HCT116 (cell line): ENCODE results near the gene HABP2. TPM values are rescaled to one million over a fixed set of nuclear protein-coding genes. Genes with fewer than 3 reads are reported as not detected.

Source experiments
- ATAC-seq: fragments of 200-7000 bp; cut with Tn5 transposase; 2 replicates; pipeline ENCODE4 v1.9.1; 2020; ENCODE audit warnings: mild to moderate bottlenecking, moderate library complexity
- BruUV-seq: library from RNA; stranded (reverse); fragments of 400-500 nt; replicated peaks from 2 replicates; lab custom pipeline; 2021; lab: Mats Ljungman, UMichigan
- CTCF ChIA-PET: fragments of 300-600 bp; sonication (Branson Sonifier 250); formaldehyde crosslinking; loops from one replicate; lab custom pipeline; 2021; ENCODE audit warnings: antibody characterized with exemption; lab: Charles Lee
- POLR2A ChIA-PET: fragments of 300-600, 350-600 bp; sonication (Branson Sonifier 250); formaldehyde crosslinking; loops from one replicate; lab custom pipeline; 2021; ENCODE audit warnings: antibody characterized with exemption; lab: Charles Lee
- RAD21 ChIA-PET, 2 experiments: fragments of 300-600 bp; sonication (Branson Sonifier 250); formaldehyde crosslinking; loops; one replicate each; lab custom pipeline; 2023; ENCODE audit warnings: low total read pairs in 2 of 2; ENCODE audit not compliant: uncharacterized antibody in 2 of 2, unreplicated experiment in 2 of 2, low non-redundant PET in 1 of 2; lab: Charles Lee
- DNase-seq: peaks from one replicate; pipeline ENCODE4 v3.0.0-alpha.2; 2010; ENCODE audit warnings: low read depth, low spot score
- H2AFZ ChIP-seq: fragments of 200-600 bp; shearing (Covaris generic), sonication (generic); 2 replicates; pipeline ENCODE4 v1.6.1; 2017; ENCODE audit warnings: low read depth, mixed run types, mixed read lengths, antibody characterized with exemption, low read length; ENCODE audit not compliant: poor library complexity, severe bottlenecking
- H3K27ac ChIP-seq: 2 replicates; pipeline ENCODE4 v1.5.1; 2012; ENCODE audit warnings: low read depth, low read length
- H3K27me3 ChIP-seq: fragments of 200-600 bp; sonication (generic); 2 replicates; pipeline ENCODE4 v1.6.1; 2016; ENCODE audit warnings: mixed run types, low read length, mixed read lengths; ENCODE audit not compliant: insufficient read depth
- H3K36me3 ChIP-seq, 2 experiments: fragments of 200-500 bp in 1 of 2; fragments of 200-600 bp in 1 of 2; sonication (Bioruptor generic) in 1 of 2; sonication (generic) in 1 of 2; 2 replicates each; pipeline versions ENCODE4 v1.5.1 to v1.6.1; 2014 to 2016; ENCODE audit warnings: low read length in 2 of 2, inconsistent platforms in 1 of 2, mixed read lengths in 1 of 2, mixed run types in 1 of 2; ENCODE audit not compliant: insufficient read depth in 2 of 2, control insufficient read depth in 1 of 2
- H3K4me1 ChIP-seq, 2 experiments: fragments of 200-600 bp in 1 of 2; sonication (generic) in 1 of 2; 2 replicates each; pipeline versions ENCODE4 v1.5.1 to v1.6.1; 2012 to 2017; ENCODE audit warnings: low read length in 2 of 2, inconsistent platforms in 1 of 2, mild to moderate bottlenecking in 1 of 2, mixed read lengths in 1 of 2, mixed run types in 1 of 2, moderate library complexity in 1 of 2; ENCODE audit not compliant: insufficient read depth in 2 of 2, control insufficient read depth in 1 of 2
- H3K4me2 ChIP-seq: fragments of 200-600 bp; sonication (generic); 2 replicates; pipeline ENCODE4 v1.6.1; 2017; ENCODE audit warnings: mixed run types, low read length, mixed read lengths
- H3K4me3 ChIP-seq, 2 experiments: fragments of 200-600 bp in 1 of 2; sonication (generic) in 1 of 2; replicated peaks in 1 of 2; 2 replicates each; pipeline ENCODE4 v1.5.1; 2011 to 2016; ENCODE audit warnings: low read length in 2 of 2, control low read depth in 1 of 2, low read depth in 1 of 2, mild to moderate bottlenecking in 1 of 2, mixed read lengths in 1 of 2, mixed run types in 1 of 2
- H3K79me2 ChIP-seq: fragments of 200-600 bp; sonication (generic); 2 replicates; pipeline ENCODE4 v1.6.1; 2017; ENCODE audit warnings: mild to moderate bottlenecking, mixed run types, low read length, moderate library complexity, mixed read lengths; ENCODE audit not compliant: insufficient read depth
- H3K9ac ChIP-seq: fragments of 200-600 bp; sonication (generic); 2 replicates; pipeline ENCODE4 v1.6.1; 2016; ENCODE audit warnings: low read length, mixed read lengths
- H3K9me2 ChIP-seq: fragments of 200-600 bp; sonication (generic), shearing (Covaris generic); 2 replicates; pipeline ENCODE4 v1.6.1; 2017; ENCODE audit warnings: mixed run types, mild to moderate bottlenecking, moderate library complexity; ENCODE audit not compliant: insufficient read depth
- H3K9me3 ChIP-seq, 2 experiments: fragments of 200-500 bp in 1 of 2; fragments of 200-600 bp in 1 of 2; sonication (Bioruptor generic) in 1 of 2; sonication (generic) in 1 of 2; 2 replicates each; pipeline ENCODE4 v1.6.1; 2014 to 2017; ENCODE audit warnings: low read length in 2 of 2, mixed read lengths in 2 of 2, inconsistent platforms in 1 of 2, low read depth in 1 of 2, mild to moderate bottlenecking in 1 of 2, mixed run types in 1 of 2, moderate library complexity in 1 of 2; ENCODE audit not compliant: control insufficient read depth in 1 of 2, insufficient read depth in 1 of 2
- H4K20me1 ChIP-seq: fragments of 200-600 bp; sonication (generic), shearing (Covaris generic); 2 replicates; pipeline ENCODE4 v1.6.1; 2017; ENCODE audit warnings: mixed run types, mild to moderate bottlenecking, moderate library complexity; ENCODE audit not compliant: insufficient read depth
- CBX3 ChIP-seq: IDR thresholded peaks from 2 replicates; pipeline ENCODE4 v1.6.1; 2012; ENCODE audit warnings: low read depth
- CTCF ChIP-seq, 3 experiments: fragments of 200-600 bp in 1 of 3; sonication (generic) in 1 of 3; IDR thresholded peaks in 2 of 3; conservative IDR thresholded peaks in 1 of 3; 2 replicates each; pipeline ENCODE4 v1.5.1; 2012 to 2017; ENCODE audit warnings: low read depth in 2 of 3, low read length in 2 of 3, antibody characterized with exemption in 1 of 3, borderline replicate concordance in 1 of 3, control low read depth in 1 of 3, mild to moderate bottlenecking in 1 of 3, mixed read lengths in 1 of 3, mixed run types in 1 of 3, moderate library complexity in 1 of 3; ENCODE audit not compliant: insufficient read depth in 1 of 3
- EGR1 ChIP-seq: IDR thresholded peaks from 2 replicates; pipeline ENCODE4 v1.6.1; 2012; ENCODE audit warnings: low read depth
- EZH2phosphoT487 ChIP-seq: fragments of 200-600 bp; IDR thresholded peaks from 2 replicates; pipeline ENCODE4 v1.6.1; 2018; ENCODE audit warnings: antibody characterized with exemption, borderline replicate concordance
- POLR2A ChIP-seq: IDR thresholded peaks from 2 replicates; pipeline ENCODE4 v1.7.0; 2011; ENCODE audit warnings: borderline replicate concordance; ENCODE audit not compliant: insufficient read depth, insufficient read length; ENCODE audit errors: extremely low read depth
- POLR2AphosphoS5 ChIP-seq: IDR thresholded peaks from 2 replicates; pipeline ENCODE4 v1.6.1; 2011; ENCODE audit warnings: mild to moderate bottlenecking, low read depth, low read length, moderate library complexity
- RAD21 ChIP-seq: IDR thresholded peaks from 2 replicates; pipeline ENCODE4 v1.6.1; 2012; ENCODE audit warnings: low read depth, mild to moderate bottlenecking
- SRF ChIP-seq: IDR thresholded peaks from 2 replicates; pipeline ENCODE4 v1.6.1; 2012; ENCODE audit warnings: low read depth
- YY1 ChIP-seq: IDR thresholded peaks from 2 replicates; pipeline ENCODE4 v1.6.1; 2011; ENCODE audit warnings: low read length, low read depth, moderate library complexity, mild to moderate bottlenecking; ENCODE audit not compliant: insufficient replicate concordance; ENCODE audit errors: extremely low read depth
- ZFX ChIP-seq: fragments of 450-650 bp; IDR thresholded peaks from 2 replicates; pipeline ENCODE4 v1.6.1; 2017
- intact Hi-C: fragments of 100-400 bp; cut with micrococcal nuclease; formaldehyde crosslinking; loops from 2 replicates; pipeline ENCODE4 v1.10.0; 2022
- total RNA-seq: library from RNA; stranded (reverse); gene quantifications from one replicate; pipeline ENCODE4 v1.2.1, GENCODE V29; 2021; ENCODE audit not compliant: unreplicated experiment
- TF ChIP-seq, protein P1 (sequence below): IDR thresholded peaks from 2 replicates; pipeline ENCODE4 v1.6.1; 2011; ENCODE audit warnings: mild to moderate bottlenecking, low read length, moderate library complexity; ENCODE audit not compliant: insufficient replicate concordance; ENCODE audit errors: extremely low read depth
- TF ChIP-seq, protein P2 (sequence below): IDR thresholded peaks from 2 replicates; pipeline ENCODE4 v1.6.1; 2012; ENCODE audit warnings: low read depth

Gene HABP2
- total RNA-seq, 1 experiment from 2014 or later: 0.20 TPM

- Histone ChIP-seq H2AFZ (no peak overlapping the region), H3K27me3 (peaks cover 8% of the 10 kb centered on the region; the same call in 1 of the 2 replicates), H3K4me1 (peaks cover 9 to 11% of the 10 kb centered on the region in 2 experiments; a peak in 3 of 4 replicates), H3K9me2 (no peaks in the 10 kb centered on the region), H3K9ac (no peak overlapping the region), H3K4me2 (no peak overlapping the region), H3K9me3 (no peaks in the 10 kb centered on the region), H3K79me2 (no peaks in the 10 kb centered on the region), H3K4me3 (no peak overlapping the region), H3K36me3 (no peaks in the 10 kb centered on the region), H4K20me1 (no peaks in the 10 kb centered on the region), H3K27ac (no peak overlapping the region)
- ATAC-seq (no peak), DNase-seq (no peak)
- TF ChIP-seq, protein P1, sequence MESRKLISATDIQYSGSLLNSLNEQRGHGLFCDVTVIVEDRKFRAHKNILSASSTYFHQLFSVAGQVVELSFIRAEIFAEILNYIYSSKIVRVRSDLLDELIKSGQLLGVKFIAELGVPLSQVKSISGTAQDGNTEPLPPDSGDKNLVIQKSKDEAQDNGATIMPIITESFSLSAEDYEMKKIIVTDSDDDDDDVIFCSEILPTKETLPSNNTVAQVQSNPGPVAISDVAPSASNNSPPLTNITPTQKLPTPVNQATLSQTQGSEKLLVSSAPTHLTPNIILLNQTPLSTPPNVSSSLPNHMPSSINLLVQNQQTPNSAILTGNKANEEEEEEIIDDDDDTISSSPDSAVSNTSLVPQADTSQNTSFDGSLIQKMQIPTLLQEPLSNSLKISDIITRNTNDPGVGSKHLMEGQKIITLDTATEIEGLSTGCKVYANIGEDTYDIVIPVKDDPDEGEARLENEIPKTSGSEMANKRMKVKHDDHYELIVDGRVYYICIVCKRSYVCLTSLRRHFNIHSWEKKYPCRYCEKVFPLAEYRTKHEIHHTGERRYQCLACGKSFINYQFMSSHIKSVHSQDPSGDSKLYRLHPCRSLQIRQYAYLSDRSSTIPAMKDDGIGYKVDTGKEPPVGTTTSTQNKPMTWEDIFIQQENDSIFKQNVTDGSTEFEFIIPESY: no peak
- TF ChIP-seq ZFX (no peak), POLR2A (no peak), RAD21 (no peak), YY1 (no peak), EGR1 (no peak), SRF (no peak), POLR2AphosphoS5 (no peak), EZH2phosphoT487 (no peak), CBX3 (no peak), CTCF (IDR thresholded peaks at IDR 0.05 in 2 of 3, conservative IDR thresholded peaks at IDR 0.05 in 1 of 3; ENCODE audit: borderline replicate concordance in 1 of 3, insufficient read depth in 1 of 3, low read depth in 2 of 3, low read length in 2 of 3) (no peak)
- TF ChIP-seq, protein P2, sequence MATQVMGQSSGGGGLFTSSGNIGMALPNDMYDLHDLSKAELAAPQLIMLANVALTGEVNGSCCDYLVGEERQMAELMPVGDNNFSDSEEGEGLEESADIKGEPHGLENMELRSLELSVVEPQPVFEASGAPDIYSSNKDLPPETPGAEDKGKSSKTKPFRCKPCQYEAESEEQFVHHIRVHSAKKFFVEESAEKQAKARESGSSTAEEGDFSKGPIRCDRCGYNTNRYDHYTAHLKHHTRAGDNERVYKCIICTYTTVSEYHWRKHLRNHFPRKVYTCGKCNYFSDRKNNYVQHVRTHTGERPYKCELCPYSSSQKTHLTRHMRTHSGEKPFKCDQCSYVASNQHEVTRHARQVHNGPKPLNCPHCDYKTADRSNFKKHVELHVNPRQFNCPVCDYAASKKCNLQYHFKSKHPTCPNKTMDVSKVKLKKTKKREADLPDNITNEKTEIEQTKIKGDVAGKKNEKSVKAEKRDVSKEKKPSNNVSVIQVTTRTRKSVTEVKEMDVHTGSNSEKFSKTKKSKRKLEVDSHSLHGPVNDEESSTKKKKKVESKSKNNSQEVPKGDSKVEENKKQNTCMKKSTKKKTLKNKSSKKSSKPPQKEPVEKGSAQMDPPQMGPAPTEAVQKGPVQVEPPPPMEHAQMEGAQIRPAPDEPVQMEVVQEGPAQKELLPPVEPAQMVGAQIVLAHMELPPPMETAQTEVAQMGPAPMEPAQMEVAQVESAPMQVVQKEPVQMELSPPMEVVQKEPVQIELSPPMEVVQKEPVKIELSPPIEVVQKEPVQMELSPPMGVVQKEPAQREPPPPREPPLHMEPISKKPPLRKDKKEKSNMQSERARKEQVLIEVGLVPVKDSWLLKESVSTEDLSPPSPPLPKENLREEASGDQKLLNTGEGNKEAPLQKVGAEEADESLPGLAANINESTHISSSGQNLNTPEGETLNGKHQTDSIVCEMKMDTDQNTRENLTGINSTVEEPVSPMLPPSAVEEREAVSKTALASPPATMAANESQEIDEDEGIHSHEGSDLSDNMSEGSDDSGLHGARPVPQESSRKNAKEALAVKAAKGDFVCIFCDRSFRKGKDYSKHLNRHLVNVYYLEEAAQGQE: no peak
- RAD21 ChIA-PET: no interaction called here
- POLR2A ChIA-PET: no interaction called here
- CTCF ChIA-PET: interaction anchor here (1.7 kb wide), 1 partner anchor 40 kb away, joined by 7 read pairs; no protein-coding TSS in a partner anchor
- no TSS peak for BruUV-seq
- intact Hi-C loops: loop anchor here (5.0 to 10.0 kb wide), 3 partner anchors 136 to 801 kb away; no protein-coding TSS in a partner anchor
Observed at GRCh38 chr10:113523071-113523470, 29.8 kb upstream of the HABP2 start.
